Measurements from ENCODE around the gene HOXD4.

The HOXD4 gene

DNA sequence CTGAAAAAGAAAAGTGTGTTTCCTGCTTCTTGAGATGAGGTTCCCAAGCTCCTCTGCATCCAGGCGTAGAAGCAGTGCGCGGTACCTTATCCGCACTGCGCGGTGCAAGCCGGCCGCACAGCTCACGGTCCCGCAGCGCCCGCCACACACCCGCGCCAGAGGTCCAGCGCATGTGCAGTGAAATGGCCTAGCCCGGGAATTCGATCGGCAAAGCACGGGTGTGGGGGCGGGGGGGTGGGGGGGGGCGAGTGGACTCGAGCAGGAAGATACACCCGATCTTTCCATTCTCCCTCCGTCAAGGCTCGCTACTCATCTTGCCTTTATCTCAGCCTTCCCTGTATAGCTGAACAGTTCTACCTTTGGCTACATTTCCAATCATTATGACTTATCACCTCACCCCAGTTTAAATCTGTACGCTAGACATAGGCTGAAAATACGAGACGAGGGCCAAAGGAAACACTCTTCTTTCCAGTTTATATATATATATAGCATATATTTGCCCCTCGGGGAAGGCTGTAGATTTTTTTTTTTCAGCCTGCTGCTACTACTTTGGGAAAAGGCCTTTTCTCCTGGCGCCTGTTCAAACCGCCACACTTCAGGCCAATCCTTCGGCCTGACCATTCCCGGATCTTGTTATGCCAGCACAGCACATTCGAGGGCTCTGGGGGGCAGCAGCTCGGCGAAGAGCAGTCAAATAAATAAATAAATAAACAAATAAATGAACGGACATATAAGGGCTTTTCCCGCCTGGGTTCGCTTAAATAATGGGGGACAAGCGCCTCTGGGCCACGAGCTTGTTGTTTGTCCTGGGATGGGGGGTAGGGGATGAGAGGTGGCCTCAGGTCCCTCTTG lies 11.5 kb upstream of the HOXD4 start:
- DNase-seq (ENCODE audit: low read depth): no peak

DNA sequence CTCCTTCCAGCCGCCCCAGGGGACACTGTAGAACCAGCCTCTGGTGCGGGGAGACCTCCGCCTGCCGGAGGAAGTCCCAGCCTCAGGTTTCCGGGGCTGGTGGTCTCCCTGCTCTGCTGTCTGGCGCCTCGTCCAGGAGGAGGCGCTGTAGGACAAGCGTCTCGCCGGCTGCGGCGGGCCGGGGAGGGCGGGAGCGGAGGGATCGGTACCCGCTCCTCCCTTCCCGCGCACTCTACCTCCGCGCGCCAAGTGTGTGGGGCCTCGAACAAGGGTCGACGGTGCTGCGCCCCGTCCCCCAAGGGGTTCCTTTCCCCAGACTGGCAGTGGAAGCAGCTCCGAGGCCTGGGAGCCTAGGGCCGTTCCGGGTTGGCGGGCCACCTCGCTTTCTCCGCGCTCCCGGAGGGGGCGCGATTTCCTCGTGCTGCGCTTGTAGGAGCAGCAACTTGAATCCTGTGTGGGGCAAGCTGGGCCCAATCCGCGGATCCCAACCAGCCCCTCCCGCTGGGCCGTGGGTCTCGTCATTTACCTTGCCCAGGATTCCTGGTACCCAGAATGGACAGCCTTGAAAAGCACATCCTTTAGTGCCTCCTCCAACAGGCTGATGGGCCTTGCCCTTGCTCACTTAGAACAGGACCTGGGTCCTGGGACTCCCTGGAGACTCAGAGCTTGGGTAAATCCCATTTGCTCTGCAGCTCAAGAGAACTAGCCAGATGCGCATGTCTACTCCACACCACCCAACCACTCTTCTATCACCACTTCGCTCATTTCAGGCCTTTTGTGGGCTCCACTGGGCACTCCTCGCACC lies 10.6 kb upstream of the HOXD4 start:
- DNase-seq (ENCODE audit: low read depth): no peak

DNA sequence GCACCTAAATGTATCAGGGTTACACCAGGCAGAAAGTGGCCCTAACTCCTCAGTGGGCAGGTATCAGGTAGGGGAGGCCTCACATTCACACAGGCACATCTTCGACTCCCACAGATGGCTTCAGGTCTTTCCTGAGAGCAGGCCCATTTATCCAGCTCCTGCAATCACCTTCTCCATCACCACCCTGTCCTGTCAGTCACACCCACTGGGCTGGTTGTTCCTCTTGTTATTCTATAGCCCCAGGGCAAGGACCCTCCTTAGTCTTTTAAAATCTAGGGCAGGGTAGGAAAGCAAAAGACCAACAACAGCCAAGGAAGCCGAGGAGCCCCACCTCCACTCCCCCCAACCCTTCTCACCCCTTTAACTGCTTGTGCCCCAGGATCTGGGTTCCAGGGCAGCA lies 9.1 kb upstream of the HOXD4 start:
- no peak for DNase-seq (ENCODE audit: low read depth)

DNA sequence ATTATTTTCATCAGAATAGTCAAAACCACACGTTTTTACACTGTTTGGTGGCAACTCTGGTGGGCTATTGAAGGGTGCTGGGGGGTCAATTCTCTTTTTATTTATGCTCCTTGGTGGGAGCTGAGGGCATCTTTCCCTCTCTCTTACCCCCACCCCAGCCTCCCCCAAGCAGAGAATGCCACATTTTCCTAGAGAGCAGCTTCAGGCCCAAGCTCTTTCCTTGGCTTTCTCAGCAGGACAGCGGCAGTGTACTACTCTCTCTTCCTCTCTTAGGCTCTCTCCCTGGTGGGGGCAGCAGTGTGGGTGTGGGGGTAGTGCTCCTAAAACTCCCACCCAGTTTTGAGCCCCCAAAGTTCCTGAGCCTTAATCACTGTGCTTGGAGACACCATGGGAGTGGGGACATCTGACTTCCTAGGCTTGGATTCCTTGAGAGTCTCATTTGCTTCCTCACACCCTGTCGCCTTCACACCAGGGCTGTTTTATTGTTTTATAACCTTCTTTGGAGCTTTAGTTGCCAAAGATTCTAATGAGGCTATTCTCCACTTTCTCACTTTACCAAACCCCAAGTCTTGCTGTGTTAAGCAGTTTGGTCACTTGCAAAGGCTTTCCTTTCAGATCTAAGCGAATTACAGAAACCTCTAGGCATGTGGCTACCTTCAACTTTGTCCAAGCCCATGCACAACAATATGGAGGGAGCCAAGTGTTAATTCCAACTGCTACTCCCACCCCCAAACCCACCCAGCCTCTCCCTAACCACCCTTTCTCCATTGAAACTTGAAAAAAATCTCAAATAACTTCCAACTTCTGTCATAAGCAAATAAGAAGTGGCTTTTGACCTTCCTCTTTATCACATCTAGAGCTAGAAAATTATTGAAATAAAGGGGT lies 6.0 kb upstream of the HOXD4 start:
- DNase-seq (ENCODE audit: low read depth): no peak

DNA sequence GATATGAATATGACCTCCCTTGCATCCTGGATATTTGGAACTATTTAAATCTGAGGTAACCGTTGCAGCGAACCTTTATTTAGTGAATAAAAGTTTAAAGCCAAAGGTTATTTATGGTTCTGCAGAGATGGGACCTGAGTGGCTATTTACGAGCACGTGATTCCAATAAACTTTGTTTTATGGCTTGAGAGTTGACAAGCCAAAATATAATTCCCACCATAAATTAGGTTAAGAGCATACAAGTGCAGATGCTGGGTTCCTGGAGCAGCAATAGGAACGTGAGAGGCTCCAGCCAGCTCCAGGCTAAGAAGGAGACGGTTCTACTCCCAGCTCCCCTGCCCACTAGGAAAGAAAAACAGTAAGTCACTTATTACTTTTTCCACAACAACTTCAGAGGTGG lies 5.2 kb upstream of the HOXD4 start:
- no peak for DNase-seq (ENCODE audit: low read depth)

DNA sequence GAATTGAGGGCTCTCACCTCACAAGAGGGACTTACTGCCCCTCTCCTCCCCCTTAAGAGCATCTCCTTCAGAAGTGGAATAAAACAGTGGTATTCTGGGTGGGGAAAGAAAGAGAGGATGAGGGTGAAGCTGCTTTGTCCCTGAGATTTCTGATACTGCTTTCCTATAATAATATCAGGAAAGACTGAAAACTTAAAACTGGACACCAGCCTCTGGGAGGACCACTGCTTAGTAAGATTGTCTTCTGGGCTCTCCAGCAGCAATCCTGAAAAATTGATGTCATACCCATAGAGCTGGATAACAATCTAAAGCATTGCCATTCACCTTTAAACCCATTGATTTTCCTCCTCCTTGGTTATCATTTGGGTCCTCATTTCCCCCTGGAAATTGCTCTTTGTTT lies 4.7 kb upstream of the HOXD4 start:
- DNase-seq (ENCODE audit: low read depth): no peak

DNA sequence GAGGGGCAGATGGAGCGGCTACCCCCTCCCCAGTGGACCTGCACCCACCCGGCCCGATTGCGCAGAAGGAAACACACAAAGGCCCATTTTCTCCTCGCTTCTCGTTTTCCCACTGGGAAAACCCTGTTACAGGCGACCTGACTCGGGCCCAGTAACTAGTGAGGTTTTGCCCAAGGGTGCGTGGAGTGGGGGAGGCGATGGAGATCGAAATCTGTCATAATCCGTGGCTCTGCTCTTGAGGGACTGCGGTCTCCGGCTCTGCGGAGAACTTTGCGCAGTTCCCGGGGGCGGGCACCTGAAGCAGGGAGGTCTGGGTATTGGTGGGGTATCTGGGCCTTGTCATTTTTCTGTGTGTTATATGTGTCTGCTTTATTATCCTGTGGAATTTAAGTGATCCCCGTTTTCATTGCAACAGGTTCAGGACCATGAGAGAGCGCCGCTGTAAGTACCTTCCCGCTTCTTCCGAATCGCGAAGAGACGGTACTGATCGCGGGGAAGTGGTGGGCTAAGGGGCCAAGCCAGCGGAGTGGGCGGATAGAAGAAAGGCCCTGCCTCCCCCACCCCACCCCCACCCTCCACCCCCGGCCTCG lies 4.0 kb upstream of the HOXD4 start:
- no peak for DNase-seq (ENCODE audit: low read depth)

DNA sequence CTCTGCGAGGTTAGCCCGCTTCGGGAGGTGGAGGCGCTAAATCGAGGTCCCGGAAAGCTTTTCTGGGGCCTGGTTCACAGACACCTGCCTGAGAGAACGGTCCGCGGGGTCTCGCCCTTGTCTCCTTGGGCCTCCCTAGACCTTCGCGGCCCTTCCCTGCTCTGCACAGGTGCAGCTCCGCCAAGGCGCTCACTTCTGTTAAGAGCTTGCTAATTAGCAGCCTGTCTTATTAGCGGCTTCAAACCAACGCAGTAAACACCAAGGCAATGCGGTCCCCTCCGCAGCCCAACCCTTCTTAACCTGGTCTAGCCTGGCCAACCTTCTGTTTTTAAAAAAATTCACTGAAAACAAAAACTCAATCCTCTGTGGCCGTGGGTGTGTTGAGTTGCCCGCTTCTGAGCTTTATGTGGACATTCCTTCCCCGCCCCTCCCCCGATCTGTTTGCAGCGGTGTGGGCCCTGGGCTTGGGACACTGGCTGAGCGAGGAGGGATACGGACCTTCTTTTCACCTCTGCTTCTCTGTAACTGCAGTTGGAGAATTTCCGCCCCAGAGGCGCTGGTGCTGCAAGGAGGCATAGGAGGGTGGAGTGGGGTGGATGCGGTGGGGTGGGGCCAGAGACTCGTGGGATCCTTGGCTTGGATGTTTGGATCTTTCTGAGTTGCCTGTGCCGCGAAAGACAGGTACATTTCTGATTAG lies 3.4 kb upstream of the HOXD4 start:
- DNase-seq (ENCODE audit: low read depth): no peak

DNA sequence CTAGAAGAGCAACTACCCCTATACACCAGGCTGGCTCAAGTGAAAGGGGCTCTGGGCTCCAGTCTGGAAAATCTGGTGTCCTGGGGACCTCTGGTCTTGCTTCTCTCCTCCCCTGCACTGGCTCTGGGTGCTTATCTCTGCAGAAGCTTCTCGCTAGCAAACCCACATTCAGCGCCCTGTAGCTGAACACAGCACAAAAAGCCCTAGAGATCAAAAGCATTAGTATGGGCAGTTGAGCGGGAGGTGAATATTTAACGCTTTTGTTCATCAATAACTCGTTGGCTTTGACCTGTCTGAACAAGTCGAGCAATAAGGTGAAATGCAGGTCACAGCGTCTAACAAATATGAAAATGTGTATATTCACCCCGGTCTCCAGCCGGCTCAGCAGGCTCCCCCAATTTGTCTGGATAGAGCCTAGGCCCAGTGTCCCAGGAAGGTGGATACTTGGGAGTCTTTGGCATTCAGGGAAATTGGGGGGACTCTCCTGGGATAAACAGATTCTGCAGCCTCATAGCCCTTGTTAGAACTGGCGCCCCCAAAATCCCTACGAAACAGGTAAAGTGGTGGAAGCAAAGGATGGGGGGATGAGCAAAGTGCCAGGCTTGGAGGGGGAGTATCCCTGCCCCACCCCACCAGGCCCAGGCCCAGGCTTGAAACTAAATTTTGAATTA lies 2.5 kb upstream of the HOXD4 start:
- DNase-seq (ENCODE audit: low read depth): no peak

DNA sequence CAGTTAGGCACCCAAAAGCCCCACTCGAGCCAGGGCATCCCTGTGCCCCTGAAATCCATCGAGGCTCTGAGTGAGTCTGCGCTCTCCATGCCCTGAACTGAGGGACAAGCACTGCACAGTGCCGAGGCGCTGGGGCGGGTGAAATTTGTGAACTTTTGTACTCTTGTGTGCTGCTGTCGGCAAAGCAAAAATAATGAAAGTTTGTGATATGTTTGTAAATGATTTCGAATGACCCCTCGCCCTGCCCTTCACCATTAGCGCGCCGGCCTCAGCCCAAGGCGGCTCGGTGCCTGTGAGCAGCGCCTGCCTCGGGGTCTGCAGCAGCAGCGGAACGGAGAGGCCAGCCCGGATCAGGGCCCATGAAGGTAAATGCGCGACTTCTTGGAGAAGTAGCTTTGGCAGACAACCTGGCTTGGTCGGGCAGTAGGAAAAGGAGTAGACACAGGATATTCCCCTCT lies 1.8 kb upstream of the HOXD4 start:
- DNase-seq (ENCODE audit: low read depth): no peak

DNA sequence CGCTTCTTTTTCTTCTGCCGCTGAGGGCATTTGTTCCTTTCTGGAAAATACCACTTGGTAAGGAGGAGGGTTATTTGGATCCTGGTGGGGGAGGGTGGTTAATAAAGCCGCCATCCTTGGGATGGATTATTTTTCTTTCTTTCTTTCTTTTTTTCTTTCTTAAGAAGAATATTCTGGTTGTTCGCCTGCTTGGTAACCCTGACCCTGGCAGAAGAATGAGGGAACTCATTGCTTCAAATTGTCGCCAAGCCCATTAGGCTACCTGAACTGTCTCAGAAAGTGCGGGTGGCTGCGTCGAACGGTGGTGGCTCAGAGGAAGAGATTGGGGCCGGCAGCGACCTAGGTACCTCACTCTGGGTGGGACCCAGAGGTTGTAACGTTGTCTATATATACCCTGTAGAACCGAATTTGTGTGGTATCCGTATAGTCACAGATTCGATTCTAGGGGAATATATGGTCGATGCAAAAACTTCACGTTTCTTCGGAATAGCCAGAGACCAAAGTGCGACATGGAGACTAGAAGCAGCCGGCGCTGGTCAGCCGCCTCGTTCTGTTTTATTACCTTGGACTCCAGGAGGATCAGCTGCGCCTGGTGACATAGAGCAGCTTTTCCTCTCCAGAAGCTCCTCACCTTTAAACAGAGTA lies 1.3 kb upstream of the HOXD4 start:
- no peak for DNase-seq (ENCODE audit: low read depth)

DNA sequence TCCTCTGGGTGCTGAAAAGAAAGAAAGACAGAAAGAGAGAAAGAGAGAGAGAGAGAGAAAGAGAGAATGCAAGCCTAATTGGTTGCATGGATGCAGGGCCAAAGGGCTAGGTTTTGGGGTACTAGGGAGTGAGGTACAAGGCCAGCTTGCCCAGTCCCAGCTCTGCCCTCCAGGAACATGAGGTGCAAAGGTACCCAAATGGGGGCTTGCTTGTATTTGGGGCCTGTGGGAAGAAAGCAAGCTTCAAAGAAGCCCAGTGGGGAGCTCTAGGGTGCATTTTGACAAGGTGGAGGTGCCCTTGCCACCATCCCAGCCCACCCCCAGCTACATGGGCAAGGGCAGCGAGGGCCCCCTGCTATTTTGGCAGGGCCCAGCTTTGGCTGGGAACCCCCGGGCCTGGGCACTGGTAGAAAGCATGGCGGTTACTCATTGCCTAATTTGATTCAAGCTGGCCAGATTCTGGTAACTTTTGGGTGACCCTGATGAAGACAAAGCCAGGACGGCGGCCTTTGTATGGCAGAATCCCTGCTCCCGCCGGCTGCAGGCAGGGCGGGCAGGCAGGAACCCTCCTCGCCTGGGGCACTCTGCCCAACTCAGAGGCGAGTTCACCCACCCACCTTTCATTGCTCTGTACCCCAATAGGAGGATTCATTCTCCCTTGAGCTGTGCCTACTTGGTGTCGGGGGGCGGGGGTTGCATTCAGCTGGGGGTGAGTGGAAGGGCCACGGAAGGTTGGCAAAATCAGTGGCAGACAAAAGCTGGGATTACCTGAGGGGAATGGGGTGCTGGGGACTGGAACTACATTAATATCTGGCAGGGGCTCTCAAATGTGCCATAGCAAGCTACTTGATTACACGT lies 537 bp upstream of the HOXD4 start:
- no peak for DNase-seq (ENCODE audit: low read depth)

DNA sequence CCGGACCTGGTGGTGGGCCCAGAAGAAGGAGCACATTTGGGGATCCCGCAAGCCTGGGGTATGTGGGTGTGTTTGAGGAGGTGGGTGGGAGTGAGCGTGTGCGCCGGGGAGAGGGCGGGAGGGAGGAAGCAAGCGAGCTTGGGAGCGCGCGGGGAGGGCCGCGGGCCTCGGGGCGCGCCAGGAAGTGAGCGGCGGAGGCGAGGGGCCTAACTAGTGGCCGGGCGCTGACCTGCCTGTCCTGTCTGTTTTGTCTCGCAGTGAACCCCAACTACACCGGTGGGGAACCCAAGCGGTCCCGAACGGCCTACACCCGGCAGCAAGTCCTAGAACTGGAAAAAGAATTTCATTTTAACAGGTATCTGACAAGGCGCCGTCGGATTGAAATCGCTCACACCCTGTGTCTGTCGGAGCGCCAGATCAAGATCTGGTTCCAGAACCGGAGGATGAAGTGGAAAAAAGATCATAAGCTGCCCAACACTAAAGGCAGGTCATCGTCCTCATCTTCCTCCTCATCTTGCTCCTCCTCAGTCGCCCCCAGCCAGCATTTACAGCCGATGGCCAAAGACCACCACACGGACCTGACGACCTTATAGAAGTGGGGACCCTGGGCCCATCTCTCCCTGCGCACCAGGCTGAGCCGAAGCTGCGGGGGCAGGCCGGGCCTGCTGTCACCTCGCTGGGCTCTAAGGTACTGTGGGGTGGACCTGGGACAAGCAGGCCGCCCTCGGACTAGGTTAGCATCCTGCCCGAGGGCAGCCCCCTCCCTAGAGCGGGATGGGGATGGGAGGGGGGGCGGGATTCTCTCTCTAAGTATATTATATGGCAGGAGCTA lies 1.2 kb downstream of the HOXD4 start:
- no peak for DNase-seq (ENCODE audit: low read depth)

DNA sequence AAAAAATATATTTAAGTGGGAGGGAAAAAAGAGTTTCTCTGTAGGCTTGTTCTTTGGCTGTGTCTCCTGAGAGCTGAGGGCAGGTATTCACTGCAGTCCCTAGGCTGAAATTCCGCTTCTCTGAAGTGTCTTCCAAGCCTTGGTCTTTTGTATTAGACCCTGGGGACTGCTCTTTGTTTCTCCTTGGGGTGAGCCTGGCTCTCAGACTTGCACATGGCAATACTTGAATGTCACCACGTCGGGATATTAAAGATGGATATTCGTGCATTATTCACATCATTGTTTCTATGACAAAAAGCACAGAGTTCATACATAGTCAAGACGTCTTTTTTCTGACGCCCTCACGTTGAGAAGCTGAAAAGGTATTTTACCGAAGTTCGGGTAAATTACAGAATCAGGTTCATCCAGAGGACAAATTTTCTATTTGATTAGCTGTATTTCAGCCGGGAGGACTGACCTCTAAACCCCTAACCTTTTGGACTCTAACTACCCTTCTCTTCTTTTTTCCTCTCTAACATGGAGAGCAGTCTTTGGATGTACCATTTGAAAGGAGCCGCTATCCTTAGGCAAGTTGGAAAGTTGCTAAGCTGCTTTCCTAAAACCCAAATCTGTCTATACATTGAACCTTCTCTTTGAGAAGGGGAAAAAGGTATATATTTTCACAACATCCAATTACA lies 3.4 kb downstream of the HOXD4 start:
- DNase-seq (ENCODE audit: low read depth): no peak

DNA sequence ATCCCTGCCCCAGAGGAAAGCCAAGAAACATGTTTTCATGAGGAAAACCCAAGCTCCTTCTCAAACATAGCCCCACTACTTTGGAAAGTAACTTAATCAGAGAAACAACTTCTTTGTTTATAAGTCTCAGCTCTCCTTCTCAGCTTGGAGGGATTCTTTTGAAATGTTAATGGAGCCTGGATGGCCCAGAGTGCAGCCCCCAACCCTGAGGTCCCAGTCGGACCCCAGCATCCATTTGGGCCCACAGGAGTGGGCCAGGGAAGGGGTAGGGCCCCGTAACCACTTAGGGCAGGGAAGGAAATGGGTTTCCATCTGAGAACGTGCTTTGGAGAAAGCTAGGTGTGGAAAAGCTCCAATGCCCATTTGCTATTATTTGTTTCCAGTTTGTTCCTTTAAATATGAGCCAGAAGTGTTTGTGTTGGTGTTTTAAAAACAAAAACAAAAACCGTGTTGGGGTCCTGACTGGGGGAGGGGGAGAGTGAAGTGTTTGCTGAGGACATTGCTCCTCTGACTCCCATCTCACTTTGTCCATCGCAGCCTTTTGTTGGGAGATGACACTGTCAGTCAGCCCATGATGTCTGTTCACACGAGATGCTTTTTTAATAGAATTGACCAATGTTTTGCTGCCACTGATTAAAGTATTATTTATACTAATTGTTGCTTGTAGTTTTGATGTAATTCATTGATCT lies 4.2 kb downstream of the HOXD4 start:
- no peak for DNase-seq (ENCODE audit: low read depth)

DNA sequence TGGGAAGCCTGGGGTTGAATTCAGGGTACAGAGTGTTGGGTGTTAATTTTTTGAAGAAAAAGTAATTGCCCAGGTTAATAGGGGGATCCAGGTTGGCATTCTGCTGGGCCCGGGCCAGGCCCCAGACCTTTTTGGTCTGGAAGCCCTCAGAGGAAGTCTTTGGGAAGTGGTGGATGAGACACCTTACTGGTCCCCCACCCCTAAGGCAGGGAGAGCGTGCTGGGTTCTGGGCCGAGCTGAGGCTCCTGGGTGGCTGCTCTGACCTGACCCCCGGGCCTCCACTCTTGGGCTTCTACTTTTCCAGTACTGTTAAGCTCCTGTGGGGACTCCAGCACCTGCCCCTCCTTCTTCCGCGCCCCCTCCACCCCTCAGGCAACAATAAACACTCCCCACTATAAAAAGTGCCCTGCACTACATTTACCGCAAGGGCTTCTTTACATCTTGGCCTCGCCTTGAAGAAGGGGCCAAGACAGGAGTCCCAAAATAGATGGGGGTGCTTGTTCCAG lies 5.0 kb downstream of the HOXD4 start:
- no peak for DNase-seq (ENCODE audit: low read depth)

Data from non-pigmented ciliary epithelial cell (primary cell).